ENCODE data around the gene TMEM231.

DNA sequence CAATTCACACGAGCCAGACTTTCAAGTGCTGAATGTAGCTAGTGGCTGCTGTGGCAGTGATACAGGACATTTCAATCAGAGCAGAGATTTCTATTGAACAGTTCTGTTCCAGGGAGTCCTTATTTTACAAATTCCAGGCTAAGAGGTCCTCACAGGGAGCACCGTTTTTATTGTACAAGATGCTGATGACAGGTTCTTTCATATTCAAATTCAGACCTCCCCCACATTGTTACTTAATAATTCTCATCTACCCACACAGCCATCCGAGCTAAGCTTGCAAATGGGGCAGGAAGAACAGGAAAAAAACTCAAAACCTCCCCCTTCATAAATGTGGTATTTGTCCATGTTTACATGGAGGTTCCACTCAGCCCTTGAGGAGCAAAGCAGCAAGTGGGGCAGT is 19.9 kb upstream of the TMEM231 start:
- TF ChIP-seq CTCF (IDR thresholded peaks at IDR 0.05 in 8 of 11, conservative IDR thresholded peaks at IDR 0.05 in 3 of 11) (no peak), POLR2AphosphoS5 (IDR thresholded peaks at IDR 0.05) (no peak), POLR2A (IDR thresholded peaks at IDR 0.05) (no peak)

All from spleen (tissue), 7 donors.